Prostate gland (tissue), 2 donors: ENCODE measurements around the gene DEGS1. TPM values are rescaled to one million over a fixed set of nuclear protein-coding genes. Genes with fewer than 3 reads are reported as not detected.

ENCODE experiments used
- DNase-seq: peaks from one replicate; pipeline ENCODE4 v3.0.0-alpha.2; 2019; ENCODE audit warnings: low spot score
- H3K27ac ChIP-seq, 2 donors: fragments of 200-600 bp; sonication (generic); 2 replicates each; pipeline ENCODE4 v1.5.1; 2017 to 2019
- H3K27me3 ChIP-seq: fragments of 200-600 bp; sonication (generic); replicated peaks from 2 replicates; pipeline ENCODE4 v1.5.1; 2019; ENCODE audit not compliant: insufficient read depth
- H3K36me3 ChIP-seq, 2 donors: fragments of 200-600 bp; sonication (generic); 1 replicate in 1 of 2; 2 replicates in 1 of 2; pipeline versions ENCODE4 v1.5.1 to v1.8.1; 2017 to 2019
- H3K4me1 ChIP-seq: fragments of 200-600 bp; sonication (generic); replicated peaks from 2 replicates; pipeline ENCODE4 v1.5.1; 2019
- H3K4me3 ChIP-seq, 2 donors: fragments of 200-600 bp; sonication (generic); 2 replicates each; pipeline ENCODE4 v1.5.1; 2017 to 2019
- H3K9me3 ChIP-seq: fragments of 200-600 bp; sonication (generic); 2 replicates; pipeline ENCODE4 v1.5.1; 2017
- CTCF ChIP-seq, 4 experiments: fragments of 200-600 bp in 2 of 4; fragments of 450-650 bp in 2 of 4; sonication (generic) in 2 of 4; IDR thresholded peaks; 1 replicate in 3 of 4; 2 replicates in 1 of 4; pipeline ENCODE4 v1.5.1; 2016 to 2019; ENCODE audit warnings: antibody characterized with exemption in 4 of 4, mild to moderate bottlenecking in 2 of 4, moderate library complexity in 2 of 4
- POLR2A ChIP-seq: fragments of 450-650 bp; IDR thresholded peaks from one replicate; pipeline ENCODE4 v1.6.1; 2016; ENCODE audit warnings: antibody characterized with exemption, mild to moderate bottlenecking
- POLR2AphosphoS5 ChIP-seq: sonication (generic); formaldehyde crosslinking; IDR thresholded peaks from one replicate; pipeline ENCODE4 v1.6.1; 2017; ENCODE audit warnings: antibody characterized with exemption
- WGBS: methylation state at CpG from one replicate; pipeline ENCODE4 v1.1.5; 2018; 5-methylcytosine and 5-hydroxymethylcytosine counted together
- intact Hi-C: fragments of 100-400 bp; cut with DNase I; formaldehyde crosslinking; loops from one replicate; pipeline ENCODE4 v1.14.2; 2022
- small RNA-seq, 2 donors: library from RNA; depleted of rRNA; stranded (forward); fragments of <200 nt; gene quantifications; one replicate each; pipeline ENCODE3, GENCODE V24; 2016
- total RNA-seq, 2 donors: library from RNA; depleted of rRNA; stranded (reverse); fragments of >200 nt; gene quantifications; one replicate each; pipeline ENCODE4 v1.1.0, GENCODE V29; 2016

Gene DEGS1
- total RNA-seq, 2 donors from 2014 or later: 78.8 to 172 TPM

- no peaks in the 10 kb centered on the region for H3K9me3 ChIP-seq
- no peaks in the 10 kb centered on the region for H3K4me1 ChIP-seq
- H3K27me3 ChIP-seq: no peaks in the 10 kb centered on the region
- 78% methylated on average over 2 of the region's 2 CpGs for WGBS
- TF ChIP-seq POLR2AphosphoS5: no peak
- no peak for TF ChIP-seq CTCF (IDR thresholded peaks at IDR 0.05)
- TF ChIP-seq POLR2A: no peak
- intact Hi-C loops: no loop called here
- DNase-seq: no peak
- no peak overlapping the region for H3K4me3 ChIP-seq
- H3K36me3 ChIP-seq: no peaks in the 10 kb centered on the region
- H3K27ac ChIP-seq: no peak overlapping the region
Measured at GRCh38 chr1:224235813-224236493, 52.9 kb downstream of the DEGS1 start.

GRCh38 chr1:224237119-224237881 is 54.3 kb downstream of the DEGS1 start:
- WGBS: 93% methylated on average over 11 of the region's 11 CpGs
- no peaks in the 10 kb centered on the region for H3K36me3 ChIP-seq
- TF ChIP-seq POLR2A (no peak), CTCF (IDR thresholded peaks at IDR 0.05) (no peak), POLR2AphosphoS5 (no peak)
- H3K4me3 ChIP-seq: no peak overlapping the region
- intact Hi-C loops: no loop called here
- H3K27ac ChIP-seq: no peak overlapping the region
- no peak for DNase-seq
- no peaks in the 10 kb centered on the region for H3K4me1 ChIP-seq
- H3K9me3 ChIP-seq: no peaks in the 10 kb centered on the region
- H3K27me3 ChIP-seq: no peaks in the 10 kb centered on the region

GRCh38 chr1:224238212-224238611 is 55.2 kb downstream of the DEGS1 start:
- 82% methylated on average over 9 of the region's 9 CpGs for WGBS
- Histone ChIP-seq H3K27me3 (no peaks in the 10 kb centered on the region), H3K4me3 (no peak overlapping the region), H3K9me3 (no peaks in the 10 kb centered on the region), H3K4me1 (no peaks in the 10 kb centered on the region), H3K36me3 (no peaks in the 10 kb centered on the region), H3K27ac (no peak overlapping the region)
- DNase-seq: no peak
- intact Hi-C loops: no loop called here
- no peak for TF ChIP-seq POLR2A
- TF ChIP-seq CTCF (IDR thresholded peaks at IDR 0.05): no peak
- no peak for TF ChIP-seq POLR2AphosphoS5

- no peak overlapping the region for H3K4me3 ChIP-seq
- intact Hi-C loops: no loop called here
- no peak overlapping the region for H3K27ac ChIP-seq
- no peaks in the 10 kb centered on the region for H3K36me3 ChIP-seq
- DNase-seq: no peak
- WGBS: 65% methylated on average over 3 of the region's 3 CpGs
- H3K4me1 ChIP-seq: no peaks in the 10 kb centered on the region
- H3K27me3 ChIP-seq: no peaks in the 10 kb centered on the region
- TF ChIP-seq POLR2A (no peak), CTCF (IDR thresholded peaks at IDR 0.05) (no peak), POLR2AphosphoS5 (no peak)
- H3K9me3 ChIP-seq: no peaks in the 10 kb centered on the region
Measured at GRCh38 chr1:224238756-224239155, 55.7 kb downstream of the DEGS1 start.

Small RNAs within 50 kb of the gene (small RNA-seq; reads per million reads assigned to genes)
- gene AC092809.3 (0 reads per million in 2 donors), gene RF00139 (0 reads per million in 2 donors)

Other genes starting within 250 kb of the DEGS1 start
- gene FBXO28, start 69.1 kb upstream of the DEGS1 start, total RNA-seq: 10 to 100 TPM; 29.0 to 40.0 TPM
- 10 to 100 TPM; 23.9 to 29.7 TPM for gene NVL, start 146.9 kb downstream of the DEGS1 start, total RNA-seq
- gene CNIH4, start 173.6 kb downstream of the DEGS1 start, total RNA-seq: 10 to 100 TPM; 14.5 to 31.5 TPM